H1 (cell line): Measurements from ENCODE around the gene EPHA8. TPM values are rescaled to one million over a fixed set of nuclear protein-coding genes. Genes with fewer than 3 reads are reported as not detected.
A peak's percentile ranks its signal among the peaks of the same experiment; 100 is the strongest.

ENCODE experiments used
- CTCF ChIA-PET: fragments of 300-600 bp; sonication (Branson Sonifier 250); formaldehyde crosslinking; loops from one replicate; lab custom pipeline; 2021; ENCODE audit not compliant: partially characterized antibody; lab: Charles Lee
- POLR2A ChIA-PET: fragments of 300-600 bp; sonication (Branson Sonifier 250); formaldehyde crosslinking; loops from one replicate; lab custom pipeline; 2021; ENCODE audit warnings: inconsistent platforms; ENCODE audit not compliant: partially characterized antibody; lab: Charles Lee
- DNase-seq, 2 experiments: peaks; one replicate each; pipeline versions ENCODE4 v3.0.0 to v3.0.0-alpha.2; 2010 to 2022; ENCODE audit warnings: low spot score in 2 of 2, low read depth in 1 of 2, mixed read lengths in 1 of 2
- FAIRE-seq: peaks from 2 replicates; lab custom pipeline; 2011; peaks lifted over from hg19 to GRCh38; lab: Jason Lieb, UNC
- H2AFZ ChIP-seq: 2 replicates; pipeline ENCODE4 v1.8.1; 2012; ENCODE audit warnings: low read length, inconsistent platforms
- H2AK5ac ChIP-seq: 2 replicates; pipeline ENCODE4 v1.6.1; 2013; ENCODE audit warnings: low read depth, low read length
- H2BK120ac ChIP-seq: replicated peaks from 2 replicates; pipeline ENCODE3; 2013; ENCODE audit warnings: low read depth, low read length, inconsistent platforms
- H2BK12ac ChIP-seq: 2 replicates; pipeline ENCODE4 v1.6.1; 2013; ENCODE audit warnings: low read depth, low read length
- H2BK15ac ChIP-seq: 2 replicates; pipeline ENCODE4 v1.6.1; 2013; ENCODE audit warnings: low read length
- H2BK20ac ChIP-seq: 2 replicates; pipeline ENCODE4 v1.6.1; 2013; ENCODE audit warnings: low read length
- H2BK5ac ChIP-seq: 2 replicates; pipeline ENCODE4 v1.6.1; 2013; ENCODE audit warnings: low read depth, low read length
- H3K14ac ChIP-seq: 2 replicates; pipeline ENCODE4 v1.6.1; 2013; ENCODE audit warnings: inconsistent platforms; ENCODE audit not compliant: insufficient read length
- H3K18ac ChIP-seq: 2 replicates; pipeline ENCODE4 v1.6.1; 2013; ENCODE audit warnings: low read length; ENCODE audit errors: extremely low read depth
- H3K23ac ChIP-seq: 2 replicates; pipeline ENCODE4 v1.6.1; 2013; ENCODE audit warnings: inconsistent platforms; ENCODE audit not compliant: insufficient read length
- H3K23me2 ChIP-seq: 2 replicates; pipeline ENCODE4 v1.6.1; 2013; ENCODE audit warnings: low read depth, low read length
- H3K27ac ChIP-seq: 2 replicates; pipeline ENCODE4 v1.6.1; 2011; ENCODE audit warnings: low read depth, low read length, inconsistent platforms
- H3K27me3 ChIP-seq, 4 experiments: replicated peaks in 1 of 4; 1 replicate in 1 of 4; 2 replicates in 3 of 4; pipeline versions ENCODE4 v1.6.1 to v1.8.1; 2011 to 2013; ENCODE audit warnings: low read length in 3 of 4, mild to moderate bottlenecking in 3 of 4, inconsistent platforms in 2 of 4, mixed read lengths in 2 of 4, moderate library complexity in 1 of 4; ENCODE audit not compliant: control insufficient read depth in 3 of 4, insufficient read depth in 3 of 4; ENCODE audit errors: extremely low read depth in 1 of 4
- H3K36me3 ChIP-seq, 4 experiments: 2 replicates each; pipeline versions ENCODE4 v1.6.1 to v1.8.1; 2011 to 2013; ENCODE audit warnings: mild to moderate bottlenecking in 4 of 4, low read length in 3 of 4, moderate library complexity in 2 of 4, control low read depth in 1 of 4, inconsistent platforms in 1 of 4; ENCODE audit not compliant: insufficient read depth in 4 of 4, control insufficient read depth in 2 of 4
- H3K4ac ChIP-seq: replicated peaks from 2 replicates; pipeline ENCODE3; 2013; ENCODE audit warnings: low read length, low read depth, mixed read lengths, inconsistent platforms; ENCODE audit not compliant: insufficient read length
- H3K4me1 ChIP-seq, 4 experiments: replicated peaks in 1 of 4; 1 replicate in 1 of 4; 2 replicates in 3 of 4; pipeline versions ENCODE4 v1.6.1 to v1.8.1; 2011 to 2013; ENCODE audit warnings: low read length in 3 of 4, inconsistent platforms in 2 of 4, mixed read lengths in 1 of 4; ENCODE audit not compliant: insufficient read depth in 4 of 4, control insufficient read depth in 3 of 4
- H3K4me2 ChIP-seq, 2 experiments: 2 replicates each; pipeline versions ENCODE4 v1.6.1 to v1.8.1; 2011 to 2013; ENCODE audit warnings: low read depth in 2 of 2, low read length in 2 of 2, control low read depth in 1 of 2, inconsistent platforms in 1 of 2, mild to moderate bottlenecking in 1 of 2; ENCODE audit not compliant: insufficient read depth in 1 of 2
- H3K4me3 ChIP-seq, 4 experiments: fragments of 200-600, 300-600 bp in 1 of 4; sonication (generic), shearing (Covaris generic), sonication (Bioruptor Twin) in 1 of 4; 2 replicates each; pipeline versions ENCODE4 v1.5.1 to v1.8.1; 2011 to 2016; ENCODE audit warnings: low read length in 4 of 4, low read depth in 3 of 4, control low read depth in 2 of 4, inconsistent platforms in 2 of 4, mild to moderate bottlenecking in 2 of 4, mixed read lengths in 1 of 4, moderate library complexity in 1 of 4; ENCODE audit not compliant: insufficient read depth in 2 of 4; ENCODE audit errors: extremely low read depth in 1 of 4
- H3K56ac ChIP-seq: replicated peaks from 2 replicates; pipeline ENCODE3; 2013; ENCODE audit warnings: low read depth, mild to moderate bottlenecking, mixed read lengths, low read length, inconsistent platforms; ENCODE audit not compliant: insufficient read length
- H3K79me1 ChIP-seq: 2 replicates; pipeline ENCODE4 v1.6.1; 2013; ENCODE audit warnings: low read depth, low read length, control low read depth
- H3K79me2 ChIP-seq, 2 experiments: 2 replicates each; pipeline versions ENCODE4 v1.6.1 to v1.8.1; 2012 to 2013; ENCODE audit warnings: low read length in 2 of 2, mild to moderate bottlenecking in 2 of 2, inconsistent platforms in 1 of 2; ENCODE audit not compliant: insufficient read depth in 2 of 2, control insufficient read depth in 1 of 2
- H3K9ac ChIP-seq, 4 experiments: replicated peaks in 1 of 4; 1 replicate in 1 of 4; 2 replicates in 3 of 4; pipeline versions ENCODE4 v1.6.1 to v1.8.1; 2011 to 2013; ENCODE audit warnings: low read depth in 3 of 4, low read length in 3 of 4, control low read depth in 2 of 4, mild to moderate bottlenecking in 2 of 4, moderate library complexity in 2 of 4, inconsistent platforms in 1 of 4; ENCODE audit errors: extremely low read depth in 1 of 4
- H3K9me3 ChIP-seq, 2 experiments: 2 replicates each; pipeline versions ENCODE4 v1.6.1 to v1.8.1; 2012 to 2013; ENCODE audit warnings: mild to moderate bottlenecking in 2 of 2, moderate library complexity in 2 of 2, control low read depth in 1 of 2, inconsistent platforms in 1 of 2, low read depth in 1 of 2, low read length in 1 of 2, mixed read lengths in 1 of 2; ENCODE audit not compliant: insufficient read depth in 2 of 2
- H4K20me1 ChIP-seq, 2 experiments: replicated peaks in 1 of 2; 2 replicates each; pipeline versions ENCODE3 to v1.8.1; 2011 to 2013; ENCODE audit warnings: inconsistent platforms in 2 of 2, low read length in 2 of 2, mild to moderate bottlenecking in 1 of 2; ENCODE audit not compliant: insufficient read depth in 2 of 2, control insufficient read depth in 1 of 2
- H4K5ac ChIP-seq: 2 replicates; pipeline ENCODE4 v1.6.1; 2013; ENCODE audit warnings: low read length, low read depth, mixed read lengths, inconsistent platforms; ENCODE audit not compliant: insufficient read length
- H4K8ac ChIP-seq: 2 replicates; pipeline ENCODE4 v1.8.0; 2013; ENCODE audit warnings: mild to moderate bottlenecking, moderate library complexity, low read length, inconsistent platforms; ENCODE audit not compliant: insufficient read depth; ENCODE audit errors: extremely low read depth
- H4K91ac ChIP-seq: replicated peaks from 2 replicates; pipeline ENCODE3; 2013; ENCODE audit warnings: low read length, mixed read lengths, inconsistent platforms; ENCODE audit not compliant: insufficient read length
- BACH1 ChIP-seq: IDR thresholded peaks from 2 replicates; pipeline ENCODE4 v1.6.1; 2012; ENCODE audit warnings: low read length, improper control_type of control experiment
- EGR1 ChIP-seq: IDR thresholded peaks from 2 replicates; pipeline ENCODE4 v1.6.1; 2011; ENCODE audit warnings: low read depth, low read length, borderline replicate concordance
- GTF2F1 ChIP-seq: IDR thresholded peaks from 2 replicates; pipeline ENCODE4 v1.6.1; 2012; ENCODE audit warnings: low read depth, low read length, improper control_type of control experiment, borderline replicate concordance
- JUN ChIP-seq: IDR thresholded peaks from 2 replicates; pipeline ENCODE4 v1.6.1; 2011; ENCODE audit warnings: low read depth, mild to moderate bottlenecking, improper control_type of control experiment, low read length
- KDM4A ChIP-seq: IDR thresholded peaks from one replicate; pipeline ENCODE4 v1.7.1; 2012; ENCODE audit warnings: low read depth, mild to moderate bottlenecking, moderate library complexity, low read length, inconsistent platforms; ENCODE audit not compliant: severe bottlenecking
- MAFK ChIP-seq: IDR thresholded peaks from 2 replicates; pipeline ENCODE4 v1.6.1; 2012; ENCODE audit warnings: low read depth, mild to moderate bottlenecking, improper control_type of control experiment, low read length
- NRF1 ChIP-seq: IDR thresholded peaks from 2 replicates; pipeline ENCODE4 v1.6.1; 2011; ENCODE audit warnings: mild to moderate bottlenecking, low read depth, low read length, improper control_type of control experiment
- POLR2A ChIP-seq, 2 experiments: IDR thresholded peaks; 1 replicate in 1 of 2; 2 replicates in 1 of 2; pipeline ENCODE4 v1.6.1; 2011; ENCODE audit warnings: low read depth in 2 of 2, low read length in 2 of 2, mild to moderate bottlenecking in 2 of 2; ENCODE audit errors: control extremely low read depth in 1 of 2
- POU5F1 ChIP-seq: IDR thresholded peaks from 2 replicates; pipeline ENCODE4 v1.6.1; 2011; ENCODE audit warnings: low read depth, mild to moderate bottlenecking, low read length, moderate library complexity
- RXRA ChIP-seq: IDR thresholded peaks from 2 replicates; pipeline ENCODE4 v1.6.1; 2011; ENCODE audit warnings: low read depth, mild to moderate bottlenecking, low read length, moderate library complexity; ENCODE audit not compliant: insufficient read depth
- SP2 ChIP-seq: IDR thresholded peaks from 2 replicates; pipeline ENCODE4 v1.6.1; 2012; ENCODE audit warnings: mild to moderate bottlenecking, low read length, inconsistent platforms
- TCF12 ChIP-seq: IDR thresholded peaks from 2 replicates; pipeline ENCODE4 v1.6.1; 2011; ENCODE audit warnings: low read depth, mild to moderate bottlenecking, low read length
- ZNF274 ChIP-seq: IDR thresholded peaks from 2 replicates; pipeline ENCODE4 v1.7.0; 2012; ENCODE audit warnings: low read length, borderline replicate concordance; ENCODE audit errors: extremely low read depth
- whole genome bisulfite sequencing, 2 experiments: shearing (Covaris generic) in 1 of 2; methylation state at CpG; one replicate each; pipeline versions ENCODE4 v1.1.6 to v1.1.7; 2013 to 2015; ENCODE audit warnings: low lambda C conversion rate in 2 of 2, mixed read lengths in 2 of 2, inconsistent platforms in 1 of 2, low coverage in 1 of 2, missing lambda C conversion rate in 1 of 2; ENCODE audit not compliant: insufficient replicate concordance in 2 of 2, insufficient coverage in 1 of 2, insufficient read length in 1 of 2; ENCODE audit errors: extremely low coverage in 1 of 2, missing lambda C conversion rate in 1 of 2; 5-methylcytosine and 5-hydroxymethylcytosine counted together
- polyA plus RNA-seq, 7 experiments: library from polyadenylated mRNA; depleted of rRNA in 3 of 7; stranded (reverse) in 5 of 7; unstranded in 2 of 7; fragments of >200 nt in 5 of 7; fragments of 200-250 nt in 2 of 7; gene quantifications; 1 replicate in 5 of 7; 2 replicates in 1 of 7; 4 replicates in 1 of 7; pipeline versions ENCODE4 v1.2.1 to v1.2.3, GENCODE V29; 2011 to 2013; ENCODE audit warnings: missing spikeins in 2 of 7, mixed read lengths in 2 of 7
- total RNA-seq: library from RNA; stranded (reverse); fragmentation: NEBNext Ultra II Directional; extraction: Animal tissue kit (Norgen Biotek cat#: 25700); gene quantifications from 2 replicates; pipeline ENCODE4 v1.2.1, GENCODE V29; 2021

The EPHA8 gene
- total and polyA plus RNA-seq, 2 of the 8 experiments (the other 6 are each of a cell fraction or from before 2014, with no cell fraction given) = 4.0 to 8.4 TPM

GRCh38 chr1:22567197-22567596 lies 3.9 kb downstream of the EPHA8 start:
- Histone ChIP-seq H3K14ac (no peak overlapping the region), H4K20me1 (peaks cover 0 to 2% of the 10 kb centered on the region in 2 experiments), H3K23me2 (peaks cover 10% of the 10 kb centered on the region; the same call in 1 of the 2 replicates), H3K18ac (no peak overlapping the region), H3K23ac (no peak overlapping the region), H3K27me3 (peaks cover 14 to 25% (median 21%) of the 10 kb centered on the region in 4 experiments), H2BK5ac (no peak overlapping the region), H3K4me2 (0 out of 4 replicates have a peak overlapping the region, but pooled peaks of 1 of the 2 experiments have one; percentile 6), H3K36me3 (no peaks in the 10 kb centered on the region; a peak in 1 of 8 replicates), H4K5ac (no peak overlapping the region), H4K8ac (peak overlapping the region; percentile 54; the same call in 1 of the 2 replicates), H2BK120ac (no peak overlapping the region), H3K27ac (no peak overlapping the region), H3K56ac (no peak overlapping the region), H3K4me3 (no peak overlapping the region), H3K79me1 (no peaks in the 10 kb centered on the region; the same call in 1 of the 2 replicates), H2AK5ac (no peak overlapping the region), H3K9ac (no peak overlapping the region), H3K9me3 (no peaks in the 10 kb centered on the region), H2AFZ (no peak overlapping the region), H3K4me1 (peaks cover 2 to 24% (median 14%) of the 10 kb centered on the region in 4 experiments), H2BK20ac (no peak overlapping the region), H4K91ac (no peak overlapping the region), H2BK15ac (no peak overlapping the region), H3K4ac (no peak overlapping the region), H3K79me2 (no peaks in the 10 kb centered on the region), H2BK12ac (no peak overlapping the region)
- CTCF ChIA-PET = interaction anchor here (1.4 to 2.4 kb wide), 4 partner anchors 8 to 75 kb away, joined by 3 to 12 read pairs (median 5); no protein-coding TSS in a partner anchor
- no peak for FAIRE-seq
- POLR2A ChIA-PET = interaction anchor here (0.6 to 1.6 kb wide), 2 partner anchors 9 to 16 kb away, joined by 3 to 4 read pairs; no protein-coding TSS in a partner anchor
- DNase-seq = no peak
- 70% methylated on average over 10 of the region's 14 CpGs; no CpG with 5 or more reads in 1 of the 2 experiments for WGBS, 2 experiments
- TF ChIP-seq JUN = no peak
- no peak for TF ChIP-seq RXRA
- no peak for TF ChIP-seq TCF12
- no peak for TF ChIP-seq EGR1
- no peak for TF ChIP-seq KDM4A
- no peak for TF ChIP-seq POLR2A (IDR thresholded peaks at IDR 0.05; ENCODE audit: control extremely low read depth in 1 of 2, low read depth in 2 of 2, low read length in 2 of 2)
- no peak for TF ChIP-seq GTF2F1
- no peak for TF ChIP-seq NRF1
- no peak for TF ChIP-seq BACH1
- no peak for TF ChIP-seq ZNF274
- TF ChIP-seq SP2 = no peak
- TF ChIP-seq MAFK = no peak
- no peak for TF ChIP-seq POU5F1
